ENCODE data around the gene ABHD16B. TPM values are rescaled to one million over a fixed set of nuclear protein-coding genes. Genes with fewer than 3 reads are reported as not detected.

ABHD16B gene
- polyA plus RNA-seq, 1 donor (not counting 4 experiments of a cell fraction or from before 2014, with no cell fraction given), result not detected

DNA sequence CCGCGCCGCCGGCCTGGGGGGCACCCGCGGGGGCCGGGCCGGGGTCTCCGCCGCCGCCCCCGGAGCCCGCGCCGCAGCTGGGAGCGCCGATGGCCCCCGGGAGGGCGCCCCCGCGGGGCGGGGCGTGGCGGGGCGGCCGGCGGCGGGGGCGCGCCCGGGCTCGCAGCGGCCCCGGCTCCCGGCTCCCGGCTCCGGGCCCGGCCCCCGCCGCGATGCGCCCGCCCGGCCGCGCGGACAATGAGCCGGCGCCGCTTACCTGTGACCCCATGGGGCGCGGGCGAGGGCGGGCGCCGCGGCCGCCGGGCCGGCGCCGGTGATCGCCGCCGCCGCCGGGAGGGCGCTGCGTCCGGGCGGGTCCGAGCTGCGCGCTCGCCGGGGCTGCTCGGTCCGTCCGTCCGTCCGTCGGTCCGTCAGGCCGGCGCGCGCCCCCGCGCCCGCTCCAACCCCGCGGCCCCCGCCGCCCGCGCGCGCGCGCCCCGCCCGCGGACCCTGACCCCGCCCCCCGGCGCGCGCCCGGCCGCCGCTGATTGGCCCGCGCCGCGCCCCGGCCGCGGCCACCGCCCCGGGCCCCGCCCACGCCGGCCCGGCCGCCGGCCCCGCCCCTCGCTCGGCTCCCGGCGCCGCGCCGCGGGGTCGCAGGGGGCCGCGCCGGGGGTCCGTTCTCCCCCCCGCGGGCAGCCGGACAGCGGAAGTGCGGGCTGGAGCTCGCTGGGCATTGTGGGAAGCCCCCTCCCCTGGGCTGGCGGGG, 30.3 kb upstream of the ABHD16B start, which contains the start of gene ZBTB46:
Gene ZBTB46 (minus strand): TSS at position 424 of the 748 bp plus-strand sequence. CDS start 40,507 bp downstream, outside the sequence.
- Histone ChIP-seq H3K9ac (ENCODE audit: control insufficient read depth, extremely low read depth, insufficient read depth, low read length) (no peak within 1 kb of the TSS), H2AFZ (ENCODE audit: control insufficient read depth, low read length) (no peak within 1 kb of the TSS), H3K27ac (ENCODE audit: control insufficient read depth, insufficient read depth, low read length) (no peak within 1 kb of the TSS), H4K20me1 (ENCODE audit: control insufficient read depth, extremely low read depth, insufficient read depth, low read length) (no peaks in the 10 kb centered on the region), H3K36me3 (ENCODE audit: control insufficient read depth in 2 of 2, extremely low read depth in 1 of 2, insufficient read depth in 2 of 2, low read length in 2 of 2) (no peaks in the 10 kb centered on the region), H3K79me2 (ENCODE audit: control insufficient read depth, insufficient read depth, low read length) (no peaks in the 10 kb centered on the region), H3K9me3 (ENCODE audit: control insufficient read depth, low read depth, low read length) (no peaks in the 10 kb centered on the region), H3K4me1 (ENCODE audit: control insufficient read depth, extremely low read depth, insufficient read depth, low read length) (no peaks in the 10 kb centered on the region), H3K9me1 (ENCODE audit: control insufficient read depth, extremely low read depth, insufficient read depth, low read length) (no peaks in the 10 kb centered on the region), H3K4me2 (ENCODE audit: control insufficient read depth, extremely low read depth, insufficient read depth, low read depth, low read length) (peak within 1 kb of the TSS; percentile 87), H3K27me3 (ENCODE audit: control insufficient read depth, extremely low read depth, insufficient read depth, low read length) (peaks cover 53% of the 10 kb centered on the region), H3K4me3 (ENCODE audit: control insufficient read depth in 2 of 3, extremely low read depth in 1 of 3, insufficient read depth in 2 of 3, low read depth in 1 of 3, low read length in 3 of 3) (peak within 1 kb of the TSS; percentile 5 to 46 (median 32))
- dilution Hi-C loops (cut with MboI; ENCODE audit: extremely low pct_ligation_motif_present, low sequenced_read_pairs), result no loop called here
- DNase-seq (ENCODE audit: low read depth, low spot score) (no peak), FAIRE-seq (no peak)
- no peak for TF ChIP-seq EZH2 (IDR thresholded peaks at IDR 0.05; ENCODE audit: low read length)
- TF ChIP-seq, protein P1, sequence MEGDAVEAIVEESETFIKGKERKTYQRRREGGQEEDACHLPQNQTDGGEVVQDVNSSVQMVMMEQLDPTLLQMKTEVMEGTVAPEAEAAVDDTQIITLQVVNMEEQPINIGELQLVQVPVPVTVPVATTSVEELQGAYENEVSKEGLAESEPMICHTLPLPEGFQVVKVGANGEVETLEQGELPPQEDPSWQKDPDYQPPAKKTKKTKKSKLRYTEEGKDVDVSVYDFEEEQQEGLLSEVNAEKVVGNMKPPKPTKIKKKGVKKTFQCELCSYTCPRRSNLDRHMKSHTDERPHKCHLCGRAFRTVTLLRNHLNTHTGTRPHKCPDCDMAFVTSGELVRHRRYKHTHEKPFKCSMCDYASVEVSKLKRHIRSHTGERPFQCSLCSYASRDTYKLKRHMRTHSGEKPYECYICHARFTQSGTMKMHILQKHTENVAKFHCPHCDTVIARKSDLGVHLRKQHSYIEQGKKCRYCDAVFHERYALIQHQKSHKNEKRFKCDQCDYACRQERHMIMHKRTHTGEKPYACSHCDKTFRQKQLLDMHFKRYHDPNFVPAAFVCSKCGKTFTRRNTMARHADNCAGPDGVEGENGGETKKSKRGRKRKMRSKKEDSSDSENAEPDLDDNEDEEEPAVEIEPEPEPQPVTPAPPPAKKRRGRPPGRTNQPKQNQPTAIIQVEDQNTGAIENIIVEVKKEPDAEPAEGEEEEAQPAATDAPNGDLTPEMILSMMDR (optimal IDR thresholded peaks at IDR 0.05 in 1 of 3, IDR thresholded peaks at IDR 0.05 in 1 of 3, conservative IDR thresholded peaks at IDR 0.05 in 1 of 3; ENCODE audit: extremely low read depth in 1 of 3, insufficient read depth in 2 of 3, low read length in 3 of 3), result no peak

DNA sequence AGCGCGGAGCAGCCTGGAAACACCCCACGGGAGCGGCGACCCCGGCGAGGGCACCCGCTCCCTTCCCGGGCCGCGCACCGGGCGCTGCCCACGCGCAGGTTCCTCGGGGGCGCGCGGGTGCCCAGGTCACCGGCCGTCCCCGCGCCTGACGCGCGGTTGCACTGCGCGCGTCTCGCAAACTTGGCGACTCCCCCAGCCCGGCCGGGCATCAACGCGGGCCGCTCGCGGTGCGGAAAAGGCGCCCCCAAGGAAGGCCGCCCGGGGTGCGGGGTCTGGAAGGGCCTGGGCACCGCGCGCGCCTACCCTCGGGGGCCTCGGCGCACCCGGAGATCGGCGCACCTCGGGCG, 29.7 kb upstream of the ABHD16B start:
- Histone ChIP-seq H3K4me3 (ENCODE audit: control insufficient read depth in 2 of 3, extremely low read depth in 1 of 3, insufficient read depth in 2 of 3, low read depth in 1 of 3, low read length in 3 of 3) (no peak overlapping the region), H3K27me3 (ENCODE audit: control insufficient read depth, extremely low read depth, insufficient read depth, low read length) (peaks cover 53% of the 10 kb centered on the region), H3K79me2 (ENCODE audit: control insufficient read depth, insufficient read depth, low read length) (no peaks in the 10 kb centered on the region), H3K9me1 (ENCODE audit: control insufficient read depth, extremely low read depth, insufficient read depth, low read length) (no peaks in the 10 kb centered on the region), H3K9me3 (ENCODE audit: control insufficient read depth, low read depth, low read length) (no peaks in the 10 kb centered on the region), H3K36me3 (ENCODE audit: control insufficient read depth in 2 of 2, extremely low read depth in 1 of 2, insufficient read depth in 2 of 2, low read length in 2 of 2) (no peaks in the 10 kb centered on the region), H3K4me2 (ENCODE audit: control insufficient read depth, extremely low read depth, insufficient read depth, low read depth, low read length) (peak overlapping the region; percentile 10), H4K20me1 (ENCODE audit: control insufficient read depth, extremely low read depth, insufficient read depth, low read length) (no peaks in the 10 kb centered on the region), H3K4me1 (ENCODE audit: control insufficient read depth, extremely low read depth, insufficient read depth, low read length) (no peaks in the 10 kb centered on the region), H2AFZ (ENCODE audit: control insufficient read depth, low read length) (no peak overlapping the region), H3K27ac (ENCODE audit: control insufficient read depth, insufficient read depth, low read length) (no peak overlapping the region), H3K9ac (ENCODE audit: control insufficient read depth, extremely low read depth, insufficient read depth, low read length) (no peak overlapping the region)
- FAIRE-seq (no peak), DNase-seq (ENCODE audit: low read depth, low spot score) (no peak)
- no peak for TF ChIP-seq EZH2 (IDR thresholded peaks at IDR 0.05; ENCODE audit: low read length)
- TF ChIP-seq, protein P1 (optimal IDR thresholded peaks at IDR 0.05 in 1 of 3, IDR thresholded peaks at IDR 0.05 in 1 of 3, conservative IDR thresholded peaks at IDR 0.05 in 1 of 3; ENCODE audit: extremely low read depth in 1 of 3, insufficient read depth in 2 of 3, low read length in 3 of 3), result no peak
- dilution Hi-C loops (cut with MboI; ENCODE audit: extremely low pct_ligation_motif_present, low sequenced_read_pairs), result no loop called here

Data from keratinocyte (primary cell).